Kidney (tissue), 14 donors: ENCODE results near the gene ZNF891. TPM values are rescaled to one million over a fixed set of nuclear protein-coding genes. Genes with fewer than 3 reads are reported as not detected.

Source experiments
- DNase-seq, 5 donors: peaks; one replicate each; pipeline ENCODE4 v3.0.0-alpha.2; 2013 to 2020
- FAIRE-seq: peaks from 2 replicates; lab custom pipeline; 2012; peaks lifted over from hg19 to GRCh38; lab: Jason Lieb, UNC
- H3K27ac ChIP-seq, 2 donors: one replicate each; pipeline ENCODE4 v1.7.0; 2013; ENCODE audit warnings: low read depth in 2 of 2, low read length in 2 of 2, inconsistent platforms in 1 of 2
- H3K27me3 ChIP-seq: one replicate; pipeline ENCODE4 v1.7.1; 2013; ENCODE audit warnings: low read length, inconsistent platforms; ENCODE audit not compliant: control insufficient read depth, insufficient read depth
- H3K36me3 ChIP-seq, 3 donors: one replicate each; pipeline versions ENCODE4 v1.7.0 to v1.7.1; 2013; ENCODE audit warnings: low read length in 3 of 3, control low read depth in 1 of 3, inconsistent platforms in 1 of 3; ENCODE audit not compliant: insufficient read depth in 3 of 3, control insufficient read depth in 2 of 3
- H3K4me1 ChIP-seq, 3 donors: one replicate each; pipeline versions ENCODE4 v1.7.0 to v1.7.1; 2013; ENCODE audit warnings: low read length in 3 of 3, inconsistent platforms in 1 of 3, low read depth in 1 of 3; ENCODE audit not compliant: control insufficient read depth in 2 of 3, insufficient read depth in 2 of 3
- H3K4me3 ChIP-seq, 3 donors: one replicate each; pipeline versions ENCODE4 v1.7.0 to v1.8.1; 2013; ENCODE audit warnings: low read length in 3 of 3, control low read depth in 1 of 3, inconsistent platforms in 1 of 3
- H3K9ac ChIP-seq, 3 donors: one replicate each; pipeline versions ENCODE4 v1.7.0 to v1.7.1; 2013; ENCODE audit warnings: low read length in 3 of 3, control low read depth in 1 of 3, inconsistent platforms in 1 of 3
- H3K9me3 ChIP-seq, 3 donors: one replicate each; pipeline versions ENCODE4 v1.7.0 to v1.7.1; 2013; ENCODE audit warnings: low read length in 3 of 3, control low read depth in 1 of 3, inconsistent platforms in 1 of 3; ENCODE audit not compliant: control insufficient read depth in 2 of 3, insufficient read depth in 1 of 3
- intact Hi-C: fragments of 100-400 bp; cut with DNase I; formaldehyde crosslinking; loops from one replicate; pipeline ENCODE4 v1.11.1; 2022
- polyA plus RNA-seq: library from polyadenylated mRNA; stranded (reverse); fragments of 350-450 nt; fragmentation: Illumina TruSeq; extraction: RNeasy Lipid Tissue Mini Kit (QIAGEN cat#74804); gene quantifications from one replicate; pipeline ENCODE4 v1.2.3, GENCODE V29; 2014; ENCODE audit warnings: low read depth, low replicate concordance; ENCODE audit not compliant: insufficient read depth
- total RNA-seq: library from RNA; stranded (reverse); fragmentation: NEBNext Ultra II Directional; extraction: Animal tissue kit (Norgen Biotek cat#: 25700); gene quantifications from one replicate; pipeline ENCODE4 v1.2.1, GENCODE V29; 2021
- TF ChIP-seq, protein P1 (sequence below): IDR thresholded peaks from 3 replicates; pipeline ENCODE4 v1.5.1; 2012; ENCODE audit warnings: mild to moderate bottlenecking, moderate library complexity, borderline replicate concordance; ENCODE audit not compliant: insufficient read depth; ENCODE audit errors: extremely low read depth
- donor health status: control.
- donor health status: control.
- donor health status: control.
- donor health status: control.
- donor health status: control.
- donor health status: DM: yes; HTN: yes; CAD: no.
- donor health status: Normal renal cell carcinoma (clear cell type).

ZNF891 gene
- total and polyA plus RNA-seq, 2 donors from 2014 or later: 0.39 to 3.1 TPM

DNA sequence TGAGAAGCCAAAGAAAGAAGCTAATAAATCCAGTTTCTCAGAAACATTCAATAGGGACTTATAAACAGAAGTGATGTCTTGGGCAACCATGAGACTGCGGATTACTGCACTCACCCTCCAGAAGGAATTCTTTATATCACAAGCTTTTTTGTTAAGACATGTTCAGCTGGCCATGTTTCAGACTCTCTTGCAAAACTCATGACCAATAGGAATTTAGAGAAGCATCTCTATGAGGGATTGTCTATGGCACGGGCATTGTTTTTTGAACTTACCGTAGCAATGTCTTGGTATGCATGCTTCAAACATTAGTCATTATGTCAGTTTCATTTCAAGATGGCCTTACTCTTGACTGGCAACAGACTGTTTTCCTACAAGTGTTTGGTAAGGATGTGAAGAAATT lies 35.7 kb upstream of the ZNF891 start:
- Histone ChIP-seq H3K9ac (no peak overlapping the region), H3K4me1 (no peaks in the 10 kb centered on the region), H3K27ac (no peak overlapping the region), H3K4me3 (no peak overlapping the region), H3K27me3 (no peaks in the 10 kb centered on the region), H3K36me3 (no peaks in the 10 kb centered on the region), H3K9me3 (peaks cover 0 to 46% (median 27%) of the 10 kb centered on the region in 3 donors)
- intact Hi-C loops: no loop called here
- TF ChIP-seq, protein P1, sequence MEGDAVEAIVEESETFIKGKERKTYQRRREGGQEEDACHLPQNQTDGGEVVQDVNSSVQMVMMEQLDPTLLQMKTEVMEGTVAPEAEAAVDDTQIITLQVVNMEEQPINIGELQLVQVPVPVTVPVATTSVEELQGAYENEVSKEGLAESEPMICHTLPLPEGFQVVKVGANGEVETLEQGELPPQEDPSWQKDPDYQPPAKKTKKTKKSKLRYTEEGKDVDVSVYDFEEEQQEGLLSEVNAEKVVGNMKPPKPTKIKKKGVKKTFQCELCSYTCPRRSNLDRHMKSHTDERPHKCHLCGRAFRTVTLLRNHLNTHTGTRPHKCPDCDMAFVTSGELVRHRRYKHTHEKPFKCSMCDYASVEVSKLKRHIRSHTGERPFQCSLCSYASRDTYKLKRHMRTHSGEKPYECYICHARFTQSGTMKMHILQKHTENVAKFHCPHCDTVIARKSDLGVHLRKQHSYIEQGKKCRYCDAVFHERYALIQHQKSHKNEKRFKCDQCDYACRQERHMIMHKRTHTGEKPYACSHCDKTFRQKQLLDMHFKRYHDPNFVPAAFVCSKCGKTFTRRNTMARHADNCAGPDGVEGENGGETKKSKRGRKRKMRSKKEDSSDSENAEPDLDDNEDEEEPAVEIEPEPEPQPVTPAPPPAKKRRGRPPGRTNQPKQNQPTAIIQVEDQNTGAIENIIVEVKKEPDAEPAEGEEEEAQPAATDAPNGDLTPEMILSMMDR: no peak
- FAIRE-seq: no peak
- DNase-seq: no peak

DNA sequence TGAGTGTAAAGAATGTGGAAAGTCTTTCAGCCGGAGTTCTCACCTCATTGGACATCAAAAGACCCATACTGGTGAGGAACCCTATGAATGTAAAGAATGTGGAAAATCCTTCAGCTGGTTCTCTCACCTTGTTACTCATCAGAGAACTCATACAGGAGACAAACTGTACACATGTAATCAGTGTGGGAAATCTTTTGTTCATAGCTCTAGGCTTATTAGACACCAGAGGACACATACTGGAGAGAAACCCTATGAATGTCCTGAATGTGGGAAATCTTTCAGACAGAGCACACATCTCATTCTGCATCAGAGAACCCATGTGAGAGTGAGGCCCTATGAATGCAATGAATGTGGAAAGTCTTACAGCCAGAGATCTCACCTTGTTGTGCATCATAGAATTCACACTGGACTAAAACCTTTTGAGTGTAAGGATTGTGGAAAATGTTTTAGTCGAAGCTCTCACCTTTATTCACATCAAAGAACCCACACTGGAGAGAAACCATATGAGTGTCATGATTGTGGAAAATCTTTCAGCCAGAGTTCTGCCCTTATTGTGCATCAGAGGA lies 26.1 kb upstream of the ZNF891 start:
- TF ChIP-seq, protein P1: no peak
- FAIRE-seq (no peak), DNase-seq (no peak)
- no peak overlapping the region for H3K9ac ChIP-seq
- H3K27me3 ChIP-seq: no peaks in the 10 kb centered on the region
- H3K36me3 ChIP-seq: peaks cover 44 to 62% (median 47%) of the 10 kb centered on the region in 3 donors
- H3K27ac ChIP-seq: no peak overlapping the region
- intact Hi-C loops: no loop called here
- peak overlapping the region in 2 of 3 donors; percentile 11 to 26 for H3K4me3 ChIP-seq
- peaks cover 26 to 93% (median 63%) of the 10 kb centered on the region in 3 donors for H3K9me3 ChIP-seq
- no peaks in the 10 kb centered on the region for H3K4me1 ChIP-seq

DNA sequence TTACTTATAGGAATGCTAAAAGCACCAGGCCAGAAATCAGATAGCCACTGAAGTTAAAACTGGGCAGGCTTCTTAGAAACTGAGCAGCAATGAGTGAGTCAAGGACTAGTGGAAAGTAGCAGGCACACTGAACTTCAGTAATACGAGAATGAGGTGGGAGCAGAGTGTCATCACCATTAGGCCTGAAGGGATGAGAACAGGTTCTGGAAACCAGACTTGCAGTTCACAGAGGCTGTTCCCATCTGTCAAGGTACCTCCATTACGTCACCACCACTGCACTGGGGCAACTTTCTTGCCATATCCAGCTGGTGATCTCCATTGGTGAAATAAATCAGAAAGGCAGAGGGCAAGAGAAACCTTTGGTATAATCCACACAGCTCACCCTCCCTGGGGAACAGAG lies 15.9 kb upstream of the ZNF891 start:
- Histone ChIP-seq H3K4me1 (no peaks in the 10 kb centered on the region), H3K27me3 (no peaks in the 10 kb centered on the region), H3K4me3 (peak overlapping the region in 1 of 3 donors; percentile 3), H3K36me3 (peaks cover 21 to 63% (median 31%) of the 10 kb centered on the region in 3 donors), H3K9ac (no peak overlapping the region), H3K27ac (no peak overlapping the region), H3K9me3 (peaks cover 9 to 78% (median 39%) of the 10 kb centered on the region in 3 donors)
- intact Hi-C loops: no loop called here
- DNase-seq (no peak), FAIRE-seq (no peak)
- TF ChIP-seq, protein P1: no peak

DNA sequence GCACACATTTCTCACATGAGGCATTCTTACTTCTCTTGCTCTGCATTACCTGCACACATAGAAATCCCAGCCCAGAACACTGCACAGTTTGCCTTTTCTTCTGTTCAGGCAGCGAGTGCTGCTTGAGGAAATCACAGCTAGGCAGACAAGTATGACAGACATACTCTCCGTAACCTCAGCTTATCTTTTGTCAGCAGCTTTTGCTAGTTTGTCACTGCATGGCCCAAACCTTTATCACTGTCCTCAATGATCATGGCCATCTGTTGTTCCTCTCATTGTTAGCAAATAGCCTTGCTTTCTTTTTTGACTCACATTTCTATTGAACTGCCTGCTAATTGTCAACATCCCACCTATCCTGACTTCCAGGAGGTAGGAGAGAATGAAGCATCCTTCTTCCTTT lies 5.7 kb upstream of the ZNF891 start:
- Histone ChIP-seq H3K4me1 (no peaks in the 10 kb centered on the region), H3K9ac (no peak overlapping the region), H3K27ac (no peak overlapping the region), H3K27me3 (no peaks in the 10 kb centered on the region), H3K4me3 (no peak overlapping the region), H3K36me3 (peaks cover 23 to 56% (median 40%) of the 10 kb centered on the region in 3 donors), H3K9me3 (peaks cover 18 to 66% (median 49%) of the 10 kb centered on the region in 3 donors)
- TF ChIP-seq, protein P1: no peak
- intact Hi-C loops: no loop called here
- DNase-seq (no peak), FAIRE-seq (no peak)
